H54 (cell line): ENCODE results near the gene COG1.

Experiments used
- DNase-seq: peaks from one replicate; pipeline ENCODE4 v3.0.0; 2011; ENCODE audit warnings: low spot score, mixed read lengths; ENCODE audit not compliant: insufficient read length
- FAIRE-seq: peaks from 3 replicates; lab custom pipeline; 2011; peaks lifted over from hg19 to GRCh38; lab: Jason Lieb, UNC
- POLR2A ChIP-seq: IDR thresholded peaks from 2 replicates; pipeline ENCODE4 v1.6.1; 2011; ENCODE audit warnings: low read depth, mild to moderate bottlenecking, low read length

The COG1 gene

DNA sequence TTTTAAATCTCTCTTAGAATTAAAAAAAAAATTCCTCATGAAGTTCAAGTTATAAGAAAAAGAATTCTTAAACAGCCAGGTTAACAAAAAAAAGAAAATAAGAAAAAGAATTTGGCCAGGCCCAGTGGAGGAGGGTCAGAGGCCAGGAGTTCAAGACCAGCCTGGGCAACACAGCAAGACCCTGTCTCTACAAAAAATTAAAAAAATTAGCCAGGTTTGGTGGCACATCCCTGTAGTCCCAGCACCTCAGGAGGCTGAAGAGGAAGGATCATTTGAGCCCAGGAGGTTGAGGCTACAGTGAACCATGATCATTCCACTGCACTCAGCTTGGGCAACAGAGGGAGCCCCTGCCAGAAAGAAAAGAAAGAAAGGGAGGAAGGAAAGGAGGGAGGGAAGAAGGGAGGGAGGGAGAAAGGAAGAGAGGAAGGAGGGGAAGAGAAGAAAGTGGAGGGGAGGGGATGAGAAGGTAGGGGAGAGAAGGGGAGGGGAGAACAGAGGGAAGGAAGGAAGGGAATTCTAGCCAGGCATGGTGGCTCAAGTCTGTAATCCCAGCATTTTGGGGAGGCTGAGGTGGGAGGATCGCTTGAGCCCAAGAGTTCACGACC is 30.9 kb downstream of the COG1 start:
- TF ChIP-seq POLR2A: no peak
- no peak for DNase-seq
- no peak for FAIRE-seq

DNA sequence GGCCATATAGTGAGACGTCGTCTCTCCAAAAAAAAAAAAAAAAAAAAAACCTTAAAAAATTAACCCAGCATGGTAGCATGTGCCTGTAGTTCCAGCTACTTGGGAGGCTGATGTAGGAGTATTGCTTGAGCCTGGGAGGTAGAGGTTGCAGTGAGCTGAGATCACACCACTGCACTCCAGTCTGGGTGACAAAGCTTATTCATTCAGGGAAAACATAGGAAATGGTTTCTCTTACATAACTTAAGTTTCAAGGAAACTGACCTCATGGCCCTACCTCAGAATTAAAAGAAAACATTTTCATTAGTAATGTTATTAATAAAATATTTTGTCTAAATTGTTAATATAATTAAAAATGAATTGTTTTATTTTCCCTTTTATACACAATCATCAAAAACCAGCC is 31.4 kb downstream of the COG1 start:
- no peak for FAIRE-seq
- no peak for TF ChIP-seq POLR2A
- DNase-seq: no peak

DNA sequence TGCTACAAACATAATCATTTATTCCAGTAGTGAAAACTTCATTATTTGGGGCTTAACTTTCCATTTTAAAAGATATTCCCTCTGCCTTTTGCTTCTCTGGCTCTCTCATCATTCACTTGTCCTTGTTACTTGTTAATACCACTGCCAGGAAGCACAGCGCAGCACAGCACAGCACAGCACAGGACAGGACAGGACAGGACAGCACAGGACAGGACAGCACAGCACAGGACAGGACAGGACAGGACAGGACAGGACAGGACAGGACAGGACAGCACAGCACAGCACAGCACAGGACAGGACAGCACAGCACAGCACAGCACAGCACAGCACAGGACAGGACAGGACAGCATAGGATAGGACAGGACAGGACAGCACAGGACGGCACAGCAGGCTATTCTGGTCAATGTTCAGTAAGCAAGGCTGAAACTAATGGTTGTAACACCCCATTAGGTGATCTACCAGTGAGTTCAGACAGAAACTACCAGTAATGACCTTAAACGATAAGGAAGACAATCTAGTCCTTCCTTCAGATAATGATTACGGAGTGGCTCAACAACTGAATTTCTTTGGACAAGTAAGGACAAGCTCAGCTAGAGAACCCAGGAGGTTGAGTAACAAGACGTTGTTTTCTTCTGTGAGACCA is 31.9 kb downstream of the COG1 start:
- TF ChIP-seq POLR2A: no peak
- no peak for DNase-seq
- FAIRE-seq: no peak

DNA sequence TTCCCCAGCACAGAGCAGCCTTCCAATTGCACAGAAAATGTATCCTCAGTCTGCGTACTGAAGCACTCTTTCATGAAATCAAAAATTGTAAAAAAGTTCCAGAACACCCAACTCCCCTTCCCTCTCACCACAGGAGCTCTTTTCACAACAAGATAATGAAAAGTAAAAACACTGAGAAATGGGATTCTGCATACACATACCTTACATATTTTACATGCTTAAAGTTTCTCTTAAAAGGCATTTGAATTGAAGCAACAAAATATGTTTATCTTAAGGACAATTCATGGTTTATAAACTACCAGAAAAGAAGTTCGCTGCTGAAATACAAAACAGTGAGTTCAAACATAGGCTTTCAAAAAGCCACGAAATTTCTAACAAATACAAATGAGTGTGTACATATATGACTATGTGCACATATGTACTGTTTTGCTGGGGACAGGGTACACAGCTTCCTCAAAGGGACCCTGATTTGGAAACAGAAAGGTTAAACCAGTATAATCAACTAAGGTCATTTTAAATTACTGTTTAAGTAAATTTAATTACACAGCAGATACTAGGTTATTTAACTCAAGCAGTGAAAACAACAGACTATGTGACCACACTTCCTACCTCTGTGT is 33.8 kb downstream of the COG1 start:
- DNase-seq (no peak), FAIRE-seq (no peak)
- TF ChIP-seq POLR2A: no peak

DNA sequence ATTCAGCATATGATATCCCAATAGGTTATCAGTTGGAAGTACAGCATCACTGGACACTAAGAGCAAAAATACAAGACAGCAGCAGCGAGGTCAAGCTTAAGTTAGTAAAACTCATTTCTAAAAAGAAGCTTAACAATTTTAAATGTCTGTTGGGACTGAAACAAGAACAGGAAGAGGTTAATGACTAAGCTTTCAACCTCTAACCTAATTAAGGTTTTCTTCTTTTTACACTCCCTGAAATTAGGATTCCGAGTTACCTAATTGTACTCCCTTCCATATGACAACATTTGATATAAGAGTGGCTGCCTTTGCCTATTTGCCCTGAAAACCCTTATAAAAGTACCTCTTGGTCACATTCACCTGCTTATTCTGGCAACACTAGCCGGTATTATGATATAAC is 34.5 kb downstream of the COG1 start:
- DNase-seq (no peak), FAIRE-seq (no peak)
- no peak for TF ChIP-seq POLR2A

DNA sequence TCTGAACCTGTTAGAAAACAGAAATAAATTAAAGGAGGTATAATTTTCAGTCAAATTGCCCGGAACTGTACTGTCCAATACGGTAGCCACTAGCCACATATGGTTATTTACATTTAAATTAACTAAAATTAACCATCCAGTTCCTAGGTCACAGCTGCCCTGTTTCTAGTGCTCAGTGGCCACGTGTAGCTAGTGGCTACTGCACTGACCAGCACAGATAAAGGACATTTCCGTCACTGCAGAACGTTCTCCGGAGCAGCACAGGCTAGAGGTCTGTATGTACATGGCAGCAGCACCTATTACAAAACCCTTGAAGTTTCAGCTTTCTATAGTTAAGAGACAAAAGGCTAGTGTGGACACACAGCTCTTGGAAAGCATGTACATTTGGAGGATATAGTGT is 35.1 kb downstream of the COG1 start:
- DNase-seq: no peak
- TF ChIP-seq POLR2A: no peak
- FAIRE-seq: no peak

DNA sequence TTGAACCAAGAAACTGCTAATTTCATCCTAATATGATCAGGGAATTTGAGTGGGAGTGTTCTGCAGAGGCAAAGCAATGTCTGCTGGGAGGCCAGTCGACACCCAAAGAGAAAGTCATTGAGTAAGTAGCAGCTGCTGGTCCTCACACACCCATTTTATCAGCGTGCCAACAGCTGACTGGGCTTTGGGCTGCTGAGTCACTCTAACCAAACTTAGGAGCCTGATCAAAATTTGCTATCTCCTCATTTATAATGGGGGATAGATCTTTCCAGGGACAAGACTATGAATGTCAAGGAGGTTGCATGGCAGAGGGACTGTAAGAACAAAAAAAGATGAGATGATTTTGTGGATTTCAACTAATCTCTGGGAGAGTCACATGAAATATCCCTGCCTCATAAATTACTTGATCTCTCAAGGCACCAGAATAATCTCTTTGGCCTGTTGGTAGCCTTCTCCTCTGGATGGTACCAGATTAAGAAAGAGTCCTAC is 35.9 kb downstream of the COG1 start:
- FAIRE-seq: peak; percentile 87

DNA sequence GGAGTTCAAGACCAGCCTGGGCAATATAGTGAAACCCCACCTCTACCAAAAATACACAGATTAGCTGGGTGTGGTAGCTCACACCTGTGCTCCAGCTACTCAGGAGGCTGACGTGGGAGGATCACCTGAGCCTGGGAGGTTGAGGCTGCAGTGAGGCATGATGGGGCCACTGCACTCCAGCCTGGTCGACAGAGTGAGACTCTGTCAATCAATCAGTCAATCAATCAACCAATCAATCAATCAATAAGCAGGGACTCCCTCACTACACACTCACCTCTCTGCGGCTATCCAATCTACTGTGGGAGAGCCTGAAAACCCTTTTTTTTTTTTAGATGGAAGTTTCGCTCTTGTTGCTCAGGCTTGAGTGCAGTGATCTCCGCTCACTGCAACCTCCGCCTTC is 37.2 kb downstream of the COG1 start:
- FAIRE-seq: no peak
- TF ChIP-seq POLR2A: no peak
- DNase-seq: no peak

More for the DNA sequence above, 35.9 kb downstream of the COG1 start:
- TF ChIP-seq POLR2A: no peak
- DNase-seq: peak; percentile 86

DNA sequence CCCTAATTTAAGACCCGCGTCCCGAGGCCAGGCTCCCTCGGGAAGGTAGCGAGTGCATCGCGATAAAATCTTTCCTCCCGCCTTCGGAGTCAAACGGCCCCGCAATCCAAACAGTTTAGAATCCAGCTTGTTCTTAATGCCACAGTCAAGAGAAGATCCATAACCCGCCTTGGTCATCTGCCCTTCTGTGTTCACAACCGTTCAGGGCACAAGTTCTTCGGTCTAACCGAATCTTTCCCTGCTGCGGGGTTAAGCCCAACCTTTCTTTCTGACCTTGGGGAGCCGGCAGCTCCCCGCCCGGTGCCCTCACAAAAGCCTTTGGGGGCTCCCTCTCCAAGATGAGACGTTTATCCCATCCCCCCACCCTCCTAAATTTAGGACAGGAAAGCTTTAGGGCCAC is 38.5 kb downstream of the COG1 start:
- FAIRE-seq (no peak), DNase-seq (peak; percentile 29)
- TF ChIP-seq POLR2A: no peak

DNA sequence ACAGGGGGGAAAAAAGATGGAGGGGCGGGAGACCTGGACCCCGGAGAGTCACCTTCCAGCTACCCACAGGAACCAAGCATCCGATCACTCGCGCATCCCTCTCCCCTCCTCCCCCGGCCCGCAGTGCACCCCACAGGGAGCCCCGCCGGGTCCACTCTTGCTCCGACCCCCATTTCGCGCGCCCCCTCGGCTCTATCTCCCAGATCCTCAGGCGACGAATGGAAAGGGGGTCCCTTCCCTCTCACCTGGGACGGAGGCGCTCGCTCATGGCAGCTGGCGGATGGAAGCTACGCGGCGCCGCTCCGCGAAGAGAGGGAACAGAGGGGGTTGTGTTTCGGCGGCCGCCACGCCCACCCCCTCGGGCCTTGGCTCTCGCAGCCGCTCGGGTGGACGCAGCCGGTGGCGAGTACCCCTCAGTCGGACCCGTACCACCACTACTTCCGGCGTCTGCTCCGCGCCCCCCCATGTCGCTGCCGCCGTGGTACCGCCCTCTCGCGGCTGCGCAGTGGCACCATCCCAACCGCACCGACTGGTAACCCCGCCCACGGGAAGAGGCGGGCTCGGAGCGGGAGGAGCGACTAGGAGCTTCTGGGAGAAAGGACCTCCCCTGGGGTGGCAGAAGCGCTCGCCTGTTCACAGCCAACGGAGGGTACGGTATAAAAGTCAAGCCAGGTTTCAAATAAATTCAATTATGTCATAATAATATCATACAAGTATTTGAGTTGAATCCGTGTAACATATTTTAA is 39.2 kb downstream of the COG1 start:
- peak; percentile 88 for TF ChIP-seq POLR2A
- peak; percentile 96 for DNase-seq
- FAIRE-seq: peak; percentile 60

DNA sequence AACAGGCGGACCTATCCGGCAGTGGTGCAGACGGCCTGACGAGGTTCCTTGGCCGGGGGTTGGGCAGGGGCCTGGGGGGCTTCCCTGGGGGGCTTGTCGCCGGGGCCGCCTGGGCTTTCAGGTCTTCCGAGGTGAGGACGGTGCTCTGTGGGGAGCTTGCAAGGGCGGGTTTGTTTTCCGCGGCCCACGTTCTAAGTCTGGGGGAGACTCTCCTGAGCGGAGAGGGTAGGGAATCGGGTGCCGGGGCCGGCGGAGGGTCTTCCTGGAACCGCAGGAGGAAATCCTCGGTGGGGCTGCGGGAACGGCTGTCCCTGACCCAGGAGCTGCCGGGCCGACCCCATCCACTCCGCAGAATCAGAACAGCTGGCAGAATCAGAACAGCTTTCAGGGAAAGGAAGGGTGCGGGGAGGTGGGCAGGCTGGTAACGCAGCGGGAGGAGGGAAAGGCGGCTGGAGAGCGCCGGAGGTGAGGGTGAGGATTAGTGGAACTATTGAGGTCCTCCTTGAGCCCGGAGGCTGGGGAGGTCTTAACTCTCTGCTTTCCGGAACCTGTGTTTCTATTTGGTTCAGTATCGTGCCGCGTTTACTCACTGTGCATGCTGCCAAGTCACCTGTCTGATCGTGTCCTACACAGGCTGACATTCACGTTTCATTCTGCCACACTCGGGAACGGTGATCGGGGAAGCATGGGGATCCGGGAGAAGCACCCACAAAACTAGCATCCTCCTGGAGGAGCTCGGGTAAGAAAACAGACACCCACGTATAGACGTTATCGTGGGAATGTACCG is 39.9 kb downstream of the COG1 start:
- DNase-seq: peak; percentile 58
- no peak for TF ChIP-seq POLR2A
- FAIRE-seq: no peak

DNA sequence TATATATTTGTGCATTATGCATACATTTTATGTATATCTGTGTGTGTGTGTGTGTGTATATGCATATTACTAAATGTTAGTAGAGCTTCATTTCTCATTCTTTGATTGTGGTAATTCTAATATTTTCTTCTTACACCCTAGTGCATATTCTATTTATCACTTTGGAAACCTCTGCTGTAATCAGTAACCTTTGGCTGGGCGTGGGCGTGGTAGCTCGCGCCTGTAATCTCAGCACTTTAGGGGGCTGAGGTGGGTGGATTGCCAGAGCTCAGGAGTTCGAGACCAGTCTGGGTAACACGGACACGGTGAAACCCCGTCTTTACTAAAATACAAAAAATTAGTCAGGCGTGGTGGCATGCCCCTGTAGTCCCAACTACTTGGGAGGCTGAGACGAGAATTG is 41.9 kb downstream of the COG1 start:
- FAIRE-seq (no peak), DNase-seq (no peak)

DNA sequence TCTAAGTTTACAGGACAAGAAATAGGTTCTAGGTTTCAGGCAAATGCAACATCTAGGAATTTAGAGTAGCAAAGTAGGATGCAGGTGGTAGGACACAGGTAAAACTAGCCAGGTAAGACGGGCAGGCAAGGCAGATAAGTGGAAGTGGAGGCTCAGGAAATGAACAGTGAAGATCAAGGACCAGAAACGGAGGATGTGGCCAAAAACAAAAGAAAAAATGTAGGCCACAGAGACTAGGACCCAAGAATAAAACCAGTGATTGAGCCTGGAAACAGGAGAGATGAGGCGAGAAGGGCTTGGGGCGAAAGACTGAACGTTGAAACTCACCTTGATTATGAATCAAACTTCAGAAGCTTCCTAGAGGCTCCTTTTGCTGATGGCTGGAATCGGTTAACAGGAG is 44.9 kb downstream of the COG1 start:
- FAIRE-seq (no peak), DNase-seq (no peak)
- TF ChIP-seq POLR2A: no peak

More for the DNA sequence above, 41.9 kb downstream of the COG1 start:
- no peak for TF ChIP-seq POLR2A
